ENCODE results near the gene CUL1.

The CUL1 gene

GRCh38 chr7:148721390-148721789, 22.7 kb downstream of the CUL1 start:
- no peak for DNase-seq

DNA sequence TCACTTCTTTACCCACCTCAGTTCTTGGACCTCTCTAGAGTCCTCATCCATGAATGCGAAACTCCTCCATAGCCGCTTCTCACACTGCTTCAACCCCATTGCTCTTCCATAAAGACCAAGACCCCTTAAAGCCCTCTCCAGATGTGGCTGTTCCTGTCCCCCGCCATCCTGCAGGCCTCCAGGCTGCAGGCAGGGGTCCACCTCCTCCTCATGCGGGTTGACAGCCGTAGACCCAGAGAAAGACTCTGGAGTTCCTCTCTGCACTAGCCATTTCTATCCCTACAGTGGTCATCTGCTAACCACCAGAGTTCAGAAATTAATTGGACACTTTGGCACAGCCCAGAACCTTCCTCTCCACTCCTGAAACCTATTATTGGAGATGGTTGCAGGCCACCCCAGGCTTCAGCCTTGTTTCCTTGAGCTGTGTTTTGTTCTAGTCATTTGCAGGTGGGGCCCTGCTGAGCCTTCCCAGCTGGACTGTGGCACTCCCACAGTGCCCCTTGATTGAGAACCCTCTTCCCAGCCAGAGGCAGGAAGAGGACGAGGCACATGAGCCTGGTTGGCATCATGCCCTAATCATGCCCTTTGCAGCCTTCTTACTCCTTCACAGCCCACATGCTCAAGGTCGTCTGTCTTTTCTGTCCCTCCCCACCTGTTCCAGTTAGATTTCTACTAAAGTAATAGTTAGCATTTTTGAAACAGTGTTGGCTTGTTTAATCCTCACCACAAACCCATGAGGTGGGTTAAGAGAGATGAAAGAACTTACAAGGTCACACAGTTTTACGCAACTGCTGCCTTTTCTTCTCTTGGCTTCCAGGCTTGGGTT, 23.9 kb downstream of the CUL1 start:
- DNase-seq, result no peak

GRCh38 chr7:148723166-148723559, 24.5 kb downstream of the CUL1 start:
- no peak for DNase-seq

GRCh38 chr7:148723846-148724245, 25.1 kb downstream of the CUL1 start:
- no peak for DNase-seq

GRCh38 chr7:148726385-148726784, 27.7 kb downstream of the CUL1 start:
- no peak for DNase-seq

DNA sequence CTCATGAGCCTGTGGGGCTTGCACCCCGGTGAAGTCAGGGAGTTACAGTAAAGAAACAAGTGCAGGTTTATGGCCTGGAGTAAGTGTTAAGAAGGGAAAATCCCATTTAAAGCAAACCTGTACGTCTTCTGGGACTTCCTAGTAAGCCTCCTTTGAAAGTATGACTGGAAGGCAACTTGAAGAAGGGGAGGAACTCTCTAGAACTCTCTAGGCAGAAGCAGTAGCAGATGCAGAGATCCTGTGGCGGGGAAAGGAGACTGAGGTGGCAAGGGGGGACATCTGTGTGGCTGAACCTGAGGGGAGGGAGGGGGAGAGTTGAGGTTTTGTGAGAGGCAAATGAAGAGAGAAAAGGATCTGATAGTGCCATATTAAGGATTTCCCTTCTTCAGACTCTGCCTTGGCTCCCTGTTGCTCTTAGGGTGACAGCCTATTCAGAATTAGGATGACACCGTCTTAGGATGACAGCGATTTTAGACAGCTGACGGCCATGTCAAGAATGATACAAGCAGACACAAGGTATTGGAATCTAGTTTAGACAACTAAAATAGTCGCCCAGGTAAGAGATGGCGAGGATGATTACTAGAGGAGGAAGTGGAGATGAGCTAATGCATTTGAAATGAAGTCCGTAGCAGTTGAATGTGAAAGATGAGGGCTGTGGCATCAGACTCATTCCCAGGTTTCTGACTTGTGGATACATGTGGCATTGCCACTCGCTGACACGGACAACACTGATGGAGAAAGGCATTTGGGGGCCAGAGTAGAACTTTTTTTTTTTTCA, 29.0 kb downstream of the CUL1 start:
- DNase-seq, result no peak

- no peak for DNase-seq
These were observed 31.5 kb downstream of the CUL1 start for GRCh38 chr7:148729984-148730733.

- no peak for DNase-seq
These were observed 34.2 kb downstream of the CUL1 start for GRCh38 chr7:148732862-148733261.

- no peak for DNase-seq
These were observed 34.8 kb downstream of the CUL1 start for GRCh38 chr7:148733496-148733895.

DNA sequence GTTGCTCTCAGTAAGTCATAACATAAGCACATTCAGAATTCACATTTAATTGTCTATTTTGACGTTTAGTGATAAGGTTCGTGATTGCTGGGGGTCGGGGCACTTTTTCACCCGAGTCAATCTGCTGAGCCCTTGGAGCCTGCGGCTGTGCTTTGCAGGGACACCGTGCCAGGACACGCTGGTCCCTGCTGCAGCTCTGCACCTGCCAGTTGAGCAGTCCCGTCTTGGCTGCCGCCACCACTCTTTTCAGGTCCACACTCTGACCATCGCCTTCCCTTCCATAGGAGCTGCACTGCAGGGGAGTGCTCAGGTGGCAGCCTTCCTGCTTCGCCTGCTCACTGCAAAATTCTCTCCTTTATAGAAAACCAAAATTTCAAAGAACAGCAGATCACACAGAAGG, 36.4 kb downstream of the CUL1 start:
- no peak for DNase-seq

DNA sequence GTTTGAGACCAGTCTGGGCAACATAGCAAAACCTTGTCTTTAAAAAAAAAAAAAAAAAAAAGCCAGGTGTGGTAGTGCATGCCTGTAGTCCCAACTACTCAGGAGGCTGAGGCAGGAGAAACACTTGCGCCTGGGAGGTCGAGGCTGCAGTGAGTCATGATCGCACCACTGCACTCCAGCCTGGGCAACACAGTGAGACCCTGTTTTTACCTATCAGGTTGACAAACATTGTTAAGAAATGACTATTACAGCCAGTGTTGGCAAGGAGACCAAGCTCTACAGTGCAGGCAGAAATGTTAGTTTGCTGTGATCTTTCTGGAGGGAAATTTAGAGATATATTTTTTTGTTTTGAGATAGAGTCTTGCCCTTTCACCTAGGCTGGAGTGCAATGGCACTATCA, 37.3 kb downstream of the CUL1 start:
- no peak for DNase-seq

GRCh38 chr7:148738737-148739535, 40.2 kb downstream of the CUL1 start:
- DNase-seq, result no peak

DNA sequence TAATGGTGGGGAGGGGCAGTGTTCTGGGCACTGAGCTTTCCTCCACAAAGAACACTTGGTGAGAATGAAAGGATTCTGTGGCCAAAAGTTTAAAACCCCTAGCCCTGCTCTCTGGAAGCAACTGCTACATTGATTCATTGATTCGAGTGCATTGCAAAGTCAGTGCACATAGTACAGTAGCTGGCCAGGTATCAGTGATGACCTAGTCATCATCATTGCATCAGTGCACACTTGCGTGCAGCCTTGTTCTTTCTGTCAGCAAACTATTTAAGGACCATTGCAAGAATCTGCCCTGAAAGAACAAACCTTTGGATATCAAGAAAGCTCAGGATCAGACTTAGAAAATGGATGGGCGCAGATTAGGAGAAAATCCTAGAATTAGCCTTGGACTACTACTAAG, 47.4 kb downstream of the CUL1 start:
- no peak for DNase-seq

- no peak for DNase-seq
These were observed 48.6 kb downstream of the CUL1 start for GRCh38 chr7:148747274-148747673.

GRCh38 chr7:148750442-148751355, 52.0 kb downstream of the CUL1 start:
- DNase-seq, result no peak

- DNase-seq, result no peak
These were observed 54.5 kb downstream of the CUL1 start for GRCh38 chr7:148753224-148753623.

DNA sequence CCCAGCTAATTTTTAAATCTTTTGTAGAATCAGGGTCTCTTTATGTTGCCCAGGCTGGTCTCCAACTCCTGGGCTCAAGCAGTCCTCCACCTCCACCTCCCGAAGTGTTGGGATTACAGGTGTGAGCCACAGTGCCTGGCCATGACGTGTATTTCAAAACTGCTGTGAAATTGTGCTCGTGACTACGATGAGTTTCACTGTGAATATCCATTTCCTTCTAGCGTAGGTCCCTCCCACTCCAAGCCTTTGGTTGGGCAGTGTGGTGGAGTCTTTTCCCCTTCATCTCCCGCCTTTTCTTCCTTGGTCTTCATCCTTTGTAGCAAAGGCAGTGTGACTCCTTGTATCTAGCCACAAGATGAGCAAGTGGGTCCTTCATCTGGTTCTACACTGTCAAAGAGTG, 56.2 kb downstream of the CUL1 start:
- no peak for DNase-seq

DNA sequence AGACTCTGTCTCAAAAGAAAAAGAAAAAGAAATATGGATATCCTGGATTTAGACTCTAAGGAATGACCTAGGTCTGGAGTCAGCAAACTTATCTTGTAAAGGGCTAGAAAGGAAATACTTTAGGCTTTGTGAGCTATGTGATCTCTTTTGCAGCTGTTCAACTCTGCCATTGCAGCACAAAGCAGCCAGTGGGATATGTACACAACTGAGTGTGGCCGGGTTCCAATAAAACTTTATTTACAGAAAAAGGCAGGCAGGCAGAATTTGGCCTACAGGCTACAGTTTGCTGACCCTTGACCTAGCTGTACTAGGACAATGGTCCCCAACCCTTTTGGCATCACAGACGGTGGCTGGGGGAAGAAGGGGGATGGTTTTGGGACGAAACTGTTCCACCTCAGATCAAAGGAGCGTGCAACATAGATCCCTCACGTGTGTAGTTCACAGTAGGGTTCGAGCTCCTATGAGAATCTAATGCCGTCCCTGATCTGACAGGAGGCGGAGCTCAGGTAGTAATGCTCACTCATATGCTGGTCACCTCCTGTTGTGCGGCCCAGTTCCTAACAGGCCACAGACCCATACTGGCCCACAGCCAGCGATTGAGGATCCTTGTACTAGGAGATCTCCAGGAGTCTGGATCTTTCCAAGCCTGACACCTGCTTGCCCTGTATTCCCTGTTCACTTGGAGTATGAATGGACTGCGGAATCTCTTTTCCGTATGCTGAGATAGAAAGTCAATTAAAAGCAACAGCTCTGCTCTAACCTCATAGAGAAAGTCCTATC, 63.0 kb downstream of the CUL1 start:
- no peak for DNase-seq

DNA sequence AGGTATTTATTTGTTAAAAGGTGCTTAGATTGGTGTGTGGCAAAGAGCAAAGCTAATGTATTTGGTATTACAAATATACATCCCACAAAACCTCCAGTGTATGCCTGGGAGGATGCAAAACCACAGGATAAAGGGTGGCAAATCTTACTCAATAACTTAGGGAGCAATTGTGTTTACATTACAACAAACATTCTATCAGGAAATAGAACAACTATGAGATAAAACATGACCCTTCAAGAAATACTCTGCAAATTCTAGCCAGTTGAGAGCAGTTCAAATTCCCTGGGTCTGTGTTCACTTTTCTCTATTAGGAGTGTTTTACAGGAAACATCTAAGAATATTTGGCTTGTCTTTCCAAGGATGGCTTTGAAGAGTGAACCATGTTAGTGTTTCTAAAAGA, 64.9 kb downstream of the CUL1 start:
- DNase-seq, result no peak

DNA sequence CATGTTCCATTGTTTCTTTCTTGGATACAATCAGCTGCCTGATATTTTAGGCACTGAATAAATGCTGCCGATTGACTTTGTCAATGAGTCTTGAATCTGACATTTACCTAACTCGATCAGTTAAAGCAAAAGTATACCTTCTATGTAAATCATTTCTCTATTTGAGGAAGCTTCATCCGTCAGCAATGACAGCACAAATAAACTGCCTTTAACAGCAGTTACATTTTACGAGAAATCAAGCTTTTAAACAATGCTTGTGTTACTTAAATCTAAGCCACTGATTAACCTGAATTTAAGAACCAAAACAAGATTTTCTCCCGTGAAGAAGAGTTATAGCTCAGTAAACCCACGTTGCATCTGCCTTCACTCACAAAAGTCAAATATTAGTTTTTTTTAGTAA, 71.3 kb downstream of the CUL1 start:
- no peak for DNase-seq
